DOHH2 (cell line): ENCODE measurements around the gene ISL1.

ENCODE experiments used
- H3F3A ChIP-seq: fragments of 200-600 bp; sonication (generic), shearing (Covaris generic); 2 replicates; pipeline ENCODE4 v1.6.0; 2016; ENCODE audit warnings: antibody characterized with exemption, mild to moderate bottlenecking; ENCODE audit not compliant: control insufficient read depth, insufficient read depth
- H3K27ac ChIP-seq: fragments of 200-600 bp; sonication (generic); 2 replicates; pipeline ENCODE4 v1.5.1; 2014; ENCODE audit warnings: low read depth, mild to moderate bottlenecking, low read length, moderate library complexity
- H3K27me3 ChIP-seq: fragments of 200-600 bp; sonication (generic); 2 replicates; pipeline ENCODE4 v1.6.1; 2014; ENCODE audit warnings: mild to moderate bottlenecking, low read length, mixed read lengths; ENCODE audit not compliant: control insufficient read depth
- H3K36me3 ChIP-seq: fragments of 200-600 bp; sonication (generic); 2 replicates; pipeline ENCODE4 v1.6.1; 2014; ENCODE audit warnings: mild to moderate bottlenecking, low read length, moderate library complexity, mixed read lengths; ENCODE audit not compliant: control insufficient read depth
- H3K4me1 ChIP-seq: fragments of 200-600 bp; sonication (generic); 2 replicates; pipeline ENCODE4 v1.6.1; 2014; ENCODE audit warnings: mild to moderate bottlenecking, low read length, mixed read lengths; ENCODE audit not compliant: control insufficient read depth
- H3K4me2 ChIP-seq: fragments of 200-600 bp; sonication (generic); 2 replicates; pipeline ENCODE4 v1.6.0; 2014; ENCODE audit warnings: mild to moderate bottlenecking, low read length, moderate library complexity
- H3K4me3 ChIP-seq: fragments of 200-600 bp; sonication (generic); 2 replicates; pipeline ENCODE4 v1.5.1; 2014; ENCODE audit warnings: mild to moderate bottlenecking, low read length, mixed read lengths
- H3K79me2 ChIP-seq: fragments of 200-600 bp; sonication (generic); 2 replicates; pipeline ENCODE4 v1.6.1; 2014; ENCODE audit warnings: mild to moderate bottlenecking, low read length, mixed read lengths; ENCODE audit not compliant: control insufficient read depth
- H3K9me2 ChIP-seq: fragments of 200-600 bp; sonication (generic); replicated peaks from 2 replicates; pipeline ENCODE4 v1.6.1; 2014; ENCODE audit warnings: mild to moderate bottlenecking, low read length, mixed read lengths; ENCODE audit not compliant: control insufficient read depth
- H3K9me3 ChIP-seq: fragments of 200-600 bp; sonication (generic); 2 replicates; pipeline ENCODE4 v1.6.1; 2014; ENCODE audit warnings: antibody characterized with exemption, low read length, mixed read lengths; ENCODE audit not compliant: control insufficient read depth, insufficient read depth
- H4K20me1 ChIP-seq: fragments of 200-600 bp; sonication (generic); 2 replicates; pipeline ENCODE4 v1.6.0; 2014; ENCODE audit warnings: low read depth, mild to moderate bottlenecking, antibody characterized with exemption, low read length, moderate library complexity; ENCODE audit not compliant: control insufficient read depth, insufficient read depth
- EZH2phosphoT487 ChIP-seq: fragments of 200-600 bp; sonication (generic); IDR thresholded peaks from 2 replicates; pipeline ENCODE4 v1.6.1; 2017; ENCODE audit warnings: borderline replicate concordance, mild to moderate bottlenecking, antibody characterized with exemption, low read length, moderate library complexity, mixed read lengths
- TF ChIP-seq, protein P1 (sequence below): fragments of 200-600 bp; sonication (generic); IDR thresholded peaks from one replicate; pipeline ENCODE4 v1.5.1; 2014; ENCODE audit warnings: antibody characterized with exemption, mild to moderate bottlenecking, low read depth, low read length; ENCODE audit not compliant: poor library complexity, severe bottlenecking

ISL1 gene

DNA sequence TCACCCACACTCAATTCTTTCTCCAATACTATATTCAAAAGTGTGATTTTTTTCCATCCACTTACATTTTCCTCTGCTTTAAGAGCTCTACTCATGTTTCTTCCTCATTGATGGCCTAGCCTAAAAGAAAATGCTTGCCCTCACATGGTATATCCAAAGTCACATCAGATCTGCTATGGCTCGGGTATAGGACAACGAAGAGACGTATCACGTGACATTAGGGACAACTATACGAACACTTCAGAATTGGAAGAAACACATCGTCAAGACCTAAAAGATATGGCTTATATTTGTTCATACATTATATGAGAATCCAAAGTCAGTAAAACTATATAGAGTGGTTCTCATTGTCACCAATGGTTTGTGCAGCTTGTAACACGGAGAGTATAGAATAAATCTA, 8.2 kb upstream of the ISL1 start:
- Histone ChIP-seq H3K4me3 (no peak overlapping the region), H3K4me1 (no peaks in the 10 kb centered on the region), H3K79me2 (no peaks in the 10 kb centered on the region), H3K9me3 (no peaks in the 10 kb centered on the region), H4K20me1 (no peaks in the 10 kb centered on the region), H3K27ac (no peak overlapping the region), H3K4me2 (no peak overlapping the region), H3K9me2 (no peaks in the 10 kb centered on the region), H3K27me3 (peaks cover 8% of the 10 kb centered on the region), H3F3A (no peaks in the 10 kb centered on the region), H3K36me3 (no peaks in the 10 kb centered on the region)
- TF ChIP-seq, protein P1, sequence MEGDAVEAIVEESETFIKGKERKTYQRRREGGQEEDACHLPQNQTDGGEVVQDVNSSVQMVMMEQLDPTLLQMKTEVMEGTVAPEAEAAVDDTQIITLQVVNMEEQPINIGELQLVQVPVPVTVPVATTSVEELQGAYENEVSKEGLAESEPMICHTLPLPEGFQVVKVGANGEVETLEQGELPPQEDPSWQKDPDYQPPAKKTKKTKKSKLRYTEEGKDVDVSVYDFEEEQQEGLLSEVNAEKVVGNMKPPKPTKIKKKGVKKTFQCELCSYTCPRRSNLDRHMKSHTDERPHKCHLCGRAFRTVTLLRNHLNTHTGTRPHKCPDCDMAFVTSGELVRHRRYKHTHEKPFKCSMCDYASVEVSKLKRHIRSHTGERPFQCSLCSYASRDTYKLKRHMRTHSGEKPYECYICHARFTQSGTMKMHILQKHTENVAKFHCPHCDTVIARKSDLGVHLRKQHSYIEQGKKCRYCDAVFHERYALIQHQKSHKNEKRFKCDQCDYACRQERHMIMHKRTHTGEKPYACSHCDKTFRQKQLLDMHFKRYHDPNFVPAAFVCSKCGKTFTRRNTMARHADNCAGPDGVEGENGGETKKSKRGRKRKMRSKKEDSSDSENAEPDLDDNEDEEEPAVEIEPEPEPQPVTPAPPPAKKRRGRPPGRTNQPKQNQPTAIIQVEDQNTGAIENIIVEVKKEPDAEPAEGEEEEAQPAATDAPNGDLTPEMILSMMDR, result no peak
- TF ChIP-seq EZH2phosphoT487, result no peak

DNA sequence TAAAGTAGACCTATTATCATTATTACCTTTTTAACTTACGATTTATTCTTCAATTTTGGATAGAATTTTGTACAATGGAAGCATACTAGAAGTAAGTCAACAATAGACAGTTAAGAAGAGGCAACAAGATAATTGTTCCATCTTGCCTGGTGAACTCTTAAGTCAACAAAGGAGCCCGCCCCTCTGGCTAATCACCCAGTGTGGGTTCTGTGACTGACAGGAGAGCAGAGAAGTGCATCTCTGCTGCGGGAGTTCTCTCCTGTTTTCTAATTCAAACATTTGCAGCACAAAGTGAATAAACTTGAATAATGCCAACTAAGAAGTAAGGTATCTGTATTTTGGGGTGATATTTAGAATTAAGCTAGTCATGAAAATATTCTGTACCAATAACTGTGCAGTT, 6.7 kb upstream of the ISL1 start:
- Histone ChIP-seq H4K20me1 (no peaks in the 10 kb centered on the region), H3K9me2 (no peaks in the 10 kb centered on the region), H3K79me2 (no peaks in the 10 kb centered on the region), H3K27me3 (peaks cover 11% of the 10 kb centered on the region), H3K9me3 (no peaks in the 10 kb centered on the region), H3F3A (no peaks in the 10 kb centered on the region), H3K4me3 (no peak overlapping the region), H3K36me3 (no peaks in the 10 kb centered on the region), H3K4me2 (no peak overlapping the region), H3K27ac (no peak overlapping the region), H3K4me1 (no peaks in the 10 kb centered on the region)
- TF ChIP-seq, protein P1, result no peak
- TF ChIP-seq EZH2phosphoT487, result no peak

DNA sequence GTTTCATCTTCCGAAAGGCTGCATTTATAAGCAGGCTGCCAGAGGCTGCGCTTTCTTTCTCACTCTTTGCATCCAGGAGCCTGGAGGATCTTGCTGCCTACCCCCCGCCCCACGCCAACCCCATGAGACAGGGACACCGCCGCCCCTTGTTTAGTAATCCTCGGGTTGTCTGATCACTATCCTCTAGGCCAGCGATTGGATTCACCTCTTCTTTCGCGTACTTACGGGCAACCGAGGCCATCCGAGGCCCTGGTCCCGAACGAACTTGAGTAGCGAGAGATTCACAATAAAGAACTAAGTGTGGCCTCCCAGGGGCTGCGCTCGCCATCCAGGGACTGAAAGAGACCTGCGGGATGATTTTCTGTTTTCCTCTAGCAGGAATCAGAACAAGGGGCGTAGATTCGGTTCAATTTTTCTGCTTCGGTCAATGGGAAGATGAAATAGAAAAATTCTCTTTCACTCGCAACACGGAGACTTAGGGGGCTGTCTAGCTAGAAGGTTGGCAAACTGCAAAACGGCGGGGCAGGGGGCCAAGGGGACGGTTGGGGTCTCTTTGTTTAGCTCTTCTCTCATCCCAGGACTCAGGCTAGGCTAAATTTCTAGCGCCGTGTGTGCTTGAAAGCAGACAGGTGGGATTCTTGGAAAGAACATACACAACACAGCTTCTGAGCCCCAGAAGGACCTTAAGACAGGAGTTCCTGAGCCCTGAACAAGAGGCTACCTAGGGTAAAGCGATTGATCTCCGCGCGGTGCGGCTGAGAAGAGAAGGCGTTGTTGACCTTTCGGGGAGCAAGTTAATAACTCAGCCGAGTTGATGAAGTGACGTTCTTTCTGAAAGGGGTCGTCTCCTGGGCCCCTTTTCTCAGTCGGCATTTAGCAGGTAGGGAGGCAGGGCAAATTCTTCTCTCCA, 5.8 kb upstream of the ISL1 start:
- Histone ChIP-seq H3K9me2 (no peaks in the 10 kb centered on the region), H3K27ac (no peak overlapping the region), H4K20me1 (no peaks in the 10 kb centered on the region), H3K36me3 (no peaks in the 10 kb centered on the region), H3K4me2 (no peak overlapping the region), H3K4me1 (no peaks in the 10 kb centered on the region), H3K27me3 (peaks cover 11% of the 10 kb centered on the region), H3F3A (no peaks in the 10 kb centered on the region), H3K4me3 (no peak overlapping the region), H3K79me2 (no peaks in the 10 kb centered on the region), H3K9me3 (no peaks in the 10 kb centered on the region)
- TF ChIP-seq, protein P1, result no peak
- no peak for TF ChIP-seq EZH2phosphoT487
